ENCODE results near the gene LRRC28. TPM values are rescaled to one million over a fixed set of nuclear protein-coding genes. Genes with fewer than 3 reads are reported as not detected.

Gene LRRC28
- total RNA-seq, 6 donors from 2014 or later = 15.6 to 70.2 (median 20.1) TPM

DNA sequence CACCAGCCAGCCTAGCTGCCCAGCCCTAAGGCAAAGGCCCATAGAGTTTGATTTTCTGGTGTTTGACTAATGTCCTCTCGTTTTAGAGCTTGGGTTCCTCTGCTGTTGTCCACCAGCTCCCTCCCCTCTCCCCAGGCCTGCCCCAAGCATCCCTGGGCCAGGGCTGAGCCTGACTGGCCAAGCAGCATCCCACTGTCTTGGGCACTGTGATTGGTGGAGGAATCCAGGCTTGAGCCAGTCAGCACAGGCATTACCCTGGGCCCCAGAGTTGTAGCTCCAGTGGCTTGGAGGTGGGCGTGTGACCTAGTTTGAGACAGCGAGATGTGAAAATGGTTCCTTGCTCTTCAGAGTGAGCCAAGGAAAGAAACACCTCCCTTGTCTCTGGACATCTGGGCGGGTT lies 159.2 kb downstream of the LRRC28 start:
- Histone ChIP-seq H3K4me3 (no peak overlapping the region), H3K27me3 (no peaks in the 10 kb centered on the region), H3K9me3 (no peaks in the 10 kb centered on the region), H3K36me3 (no peaks in the 10 kb centered on the region), H3K4me1 (peaks cover 16 to 21% (median 18%) of the 10 kb centered on the region in 4 donors), H3K27ac (no peak overlapping the region)
- ATAC-seq (ENCODE audit: low FRiP score in 2 of 2) (no peak), DNase-seq (no peak)
- TF ChIP-seq POLR2A (IDR thresholded peaks at IDR 0.05) = no peak
- no peak for TF ChIP-seq POLR2AphosphoS5 (IDR thresholded peaks at IDR 0.05)
- no peak for TF ChIP-seq EP300 (IDR thresholded peaks at IDR 0.05)
- TF ChIP-seq, protein P1, sequence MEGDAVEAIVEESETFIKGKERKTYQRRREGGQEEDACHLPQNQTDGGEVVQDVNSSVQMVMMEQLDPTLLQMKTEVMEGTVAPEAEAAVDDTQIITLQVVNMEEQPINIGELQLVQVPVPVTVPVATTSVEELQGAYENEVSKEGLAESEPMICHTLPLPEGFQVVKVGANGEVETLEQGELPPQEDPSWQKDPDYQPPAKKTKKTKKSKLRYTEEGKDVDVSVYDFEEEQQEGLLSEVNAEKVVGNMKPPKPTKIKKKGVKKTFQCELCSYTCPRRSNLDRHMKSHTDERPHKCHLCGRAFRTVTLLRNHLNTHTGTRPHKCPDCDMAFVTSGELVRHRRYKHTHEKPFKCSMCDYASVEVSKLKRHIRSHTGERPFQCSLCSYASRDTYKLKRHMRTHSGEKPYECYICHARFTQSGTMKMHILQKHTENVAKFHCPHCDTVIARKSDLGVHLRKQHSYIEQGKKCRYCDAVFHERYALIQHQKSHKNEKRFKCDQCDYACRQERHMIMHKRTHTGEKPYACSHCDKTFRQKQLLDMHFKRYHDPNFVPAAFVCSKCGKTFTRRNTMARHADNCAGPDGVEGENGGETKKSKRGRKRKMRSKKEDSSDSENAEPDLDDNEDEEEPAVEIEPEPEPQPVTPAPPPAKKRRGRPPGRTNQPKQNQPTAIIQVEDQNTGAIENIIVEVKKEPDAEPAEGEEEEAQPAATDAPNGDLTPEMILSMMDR (IDR thresholded peaks at IDR 0.05) = no peak
- 67 to 90% methylated on average over 2 to 4 of the region's 4 CpGs for WGBS, 2 donors

DNA sequence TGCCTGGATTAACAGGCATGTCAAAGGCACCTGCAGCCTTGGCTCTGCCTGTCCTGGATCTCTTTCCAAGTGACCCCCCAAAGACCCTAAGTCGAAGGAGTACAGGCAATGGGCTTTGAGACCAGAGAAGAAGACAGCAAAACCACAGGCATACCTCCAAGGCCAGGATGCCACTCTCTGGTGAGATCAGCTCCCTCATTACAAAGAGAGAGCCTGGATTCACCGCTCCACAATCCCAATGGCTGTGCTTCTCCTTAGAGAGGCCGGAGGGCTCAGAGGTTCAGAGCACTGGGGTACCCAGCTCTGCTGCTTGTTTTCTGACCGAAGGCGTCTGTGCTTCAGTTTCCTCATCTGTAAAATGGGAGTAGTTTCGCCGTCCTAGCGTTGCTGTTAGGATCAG lies 160.0 kb downstream of the LRRC28 start:
- TF ChIP-seq, protein P1 (IDR thresholded peaks at IDR 0.05) = no peak
- no peak for TF ChIP-seq POLR2AphosphoS5 (IDR thresholded peaks at IDR 0.05)
- TF ChIP-seq POLR2A (IDR thresholded peaks at IDR 0.05) = no peak
- TF ChIP-seq EP300 (IDR thresholded peaks at IDR 0.05) = no peak
- H3K4me3 ChIP-seq = no peak overlapping the region
- ATAC-seq (ENCODE audit: low FRiP score in 2 of 2) (no peak), DNase-seq (no peak)
- no peak overlapping the region for H3K27ac ChIP-seq
- H3K9me3 ChIP-seq = no peaks in the 10 kb centered on the region
- WGBS, 2 donors = 91 to 96% methylated on average over 8 of the region's 8 CpGs
- H3K4me1 ChIP-seq = peaks cover 16 to 23% (median 18%) of the 10 kb centered on the region in 4 donors
- no peaks in the 10 kb centered on the region for H3K36me3 ChIP-seq
- no peaks in the 10 kb centered on the region for H3K27me3 ChIP-seq

DNA sequence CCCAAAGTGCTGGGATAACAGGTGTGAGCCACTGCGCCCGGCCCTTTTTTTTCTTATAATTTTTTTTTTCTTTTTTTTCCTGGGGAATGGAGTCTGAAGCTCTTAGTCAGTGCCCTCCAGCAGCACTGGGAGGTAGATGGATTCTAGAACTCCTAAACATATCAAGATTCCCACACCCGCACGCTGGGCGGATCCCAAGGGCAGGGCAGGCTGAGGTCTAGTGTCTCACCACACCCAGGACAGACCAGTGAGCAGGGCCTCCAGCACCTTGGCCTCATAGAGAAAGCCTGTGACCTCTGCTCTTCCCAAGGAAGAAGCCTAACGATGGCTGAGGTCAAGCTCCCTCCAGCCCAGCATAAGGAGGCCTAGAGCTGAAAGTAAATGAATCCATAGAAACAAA lies 160.8 kb downstream of the LRRC28 start:
- no peaks in the 10 kb centered on the region for H3K9me3 ChIP-seq
- WGBS, 2 donors = 90 to 98% methylated on average over 6 of the region's 6 CpGs
- H3K27ac ChIP-seq = no peak overlapping the region
- DNase-seq = no peak
- ATAC-seq (ENCODE audit: low FRiP score in 2 of 2) = no peak
- no peak for TF ChIP-seq EP300 (IDR thresholded peaks at IDR 0.05)
- no peak for TF ChIP-seq POLR2A (IDR thresholded peaks at IDR 0.05)
- TF ChIP-seq, protein P1 (IDR thresholded peaks at IDR 0.05) = no peak
- no peak for TF ChIP-seq POLR2AphosphoS5 (IDR thresholded peaks at IDR 0.05)
- no peak overlapping the region for H3K4me3 ChIP-seq
- peaks cover 16 to 29% (median 22%) of the 10 kb centered on the region in 4 donors for H3K4me1 ChIP-seq
- no peaks in the 10 kb centered on the region for H3K36me3 ChIP-seq
- no peaks in the 10 kb centered on the region for H3K27me3 ChIP-seq

DNA sequence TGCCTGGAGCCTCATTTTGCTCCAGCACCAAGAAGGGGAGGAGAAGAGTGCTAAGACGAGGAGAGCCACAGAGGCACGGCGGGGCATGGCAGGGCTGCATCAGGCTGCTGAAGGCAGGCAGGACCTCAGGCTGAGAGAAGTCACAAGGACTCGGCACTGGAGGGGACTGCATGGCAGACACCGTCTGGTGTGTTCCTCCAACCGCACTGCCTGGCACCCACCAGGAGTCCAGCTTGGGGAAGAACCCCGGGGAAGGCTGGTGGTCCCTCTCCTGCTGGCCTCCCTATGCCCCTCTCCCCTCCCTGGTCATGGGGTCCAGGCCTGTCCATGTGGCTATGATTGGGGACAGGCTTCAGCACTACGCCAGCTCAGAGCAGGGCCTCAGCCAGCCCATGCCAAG lies 161.3 kb downstream of the LRRC28 start:
- DNase-seq (no peak), ATAC-seq (ENCODE audit: low FRiP score in 2 of 2) (no peak)
- H3K27ac ChIP-seq = no peak overlapping the region
- WGBS, 2 donors = 92 to 96% methylated on average over 7 to 8 of the region's 8 CpGs
- no peak overlapping the region for H3K4me3 ChIP-seq
- H3K27me3 ChIP-seq = no peaks in the 10 kb centered on the region
- H3K9me3 ChIP-seq = no peaks in the 10 kb centered on the region
- TF ChIP-seq EP300 (IDR thresholded peaks at IDR 0.05) = no peak
- TF ChIP-seq POLR2A (IDR thresholded peaks at IDR 0.05) = no peak
- TF ChIP-seq, protein P1 (IDR thresholded peaks at IDR 0.05) = no peak
- no peak for TF ChIP-seq POLR2AphosphoS5 (IDR thresholded peaks at IDR 0.05)
- peaks cover 16 to 29% (median 22%) of the 10 kb centered on the region in 4 donors for H3K4me1 ChIP-seq
- H3K36me3 ChIP-seq = no peaks in the 10 kb centered on the region

All from upper lobe of left lung (tissue), 6 donors.